Stimulated activated CD8-positive, alpha-beta memory T cell treated with anti-CD3 and anti-CD28 coated beads, Interleukin-4, amount 100 ng/mL, for 48 hours (primary cell): ENCODE measurements around the gene HDAC7.
A peak's percentile ranks its signal among the peaks of the same experiment; 100 is the strongest.

Experiments used
- DNase-seq: peaks from one replicate; pipeline ENCODE4 v3.0.0-alpha.2; 2020

The HDAC7 gene

DNA sequence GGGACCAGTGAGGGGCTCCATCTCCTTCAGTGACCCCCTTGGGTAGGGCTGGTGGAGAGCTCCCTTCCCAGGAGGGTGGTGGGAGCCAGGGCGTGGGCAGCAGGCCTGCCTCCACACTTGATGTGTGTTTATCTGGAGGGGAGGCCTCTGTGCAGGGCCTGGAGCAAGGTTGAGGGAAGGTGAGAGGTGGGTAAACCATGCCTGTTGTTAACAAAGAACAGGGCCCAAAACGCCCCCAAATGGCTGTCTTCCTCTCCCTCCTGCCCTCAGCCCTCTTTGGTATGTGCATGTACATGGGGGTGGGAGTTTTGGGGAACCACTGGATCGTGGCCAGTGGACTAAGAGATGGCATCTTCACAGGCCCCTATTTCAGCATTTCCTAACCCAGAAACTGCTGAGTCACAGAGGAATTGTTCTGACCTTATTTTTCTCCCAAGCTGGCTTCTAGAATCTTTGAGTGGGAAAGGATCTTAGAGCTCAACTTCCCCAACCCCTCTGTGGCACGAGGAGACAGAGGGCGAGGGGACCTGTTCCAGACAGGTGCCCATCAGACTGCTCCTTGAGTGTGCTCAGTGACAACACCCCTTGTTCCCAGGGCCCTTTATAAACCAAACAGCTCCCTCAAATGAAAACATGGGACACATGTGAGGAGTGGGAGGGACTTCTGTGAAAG is 43.1 kb downstream of the HDAC7 start:
- DNase-seq: no peak

DNA sequence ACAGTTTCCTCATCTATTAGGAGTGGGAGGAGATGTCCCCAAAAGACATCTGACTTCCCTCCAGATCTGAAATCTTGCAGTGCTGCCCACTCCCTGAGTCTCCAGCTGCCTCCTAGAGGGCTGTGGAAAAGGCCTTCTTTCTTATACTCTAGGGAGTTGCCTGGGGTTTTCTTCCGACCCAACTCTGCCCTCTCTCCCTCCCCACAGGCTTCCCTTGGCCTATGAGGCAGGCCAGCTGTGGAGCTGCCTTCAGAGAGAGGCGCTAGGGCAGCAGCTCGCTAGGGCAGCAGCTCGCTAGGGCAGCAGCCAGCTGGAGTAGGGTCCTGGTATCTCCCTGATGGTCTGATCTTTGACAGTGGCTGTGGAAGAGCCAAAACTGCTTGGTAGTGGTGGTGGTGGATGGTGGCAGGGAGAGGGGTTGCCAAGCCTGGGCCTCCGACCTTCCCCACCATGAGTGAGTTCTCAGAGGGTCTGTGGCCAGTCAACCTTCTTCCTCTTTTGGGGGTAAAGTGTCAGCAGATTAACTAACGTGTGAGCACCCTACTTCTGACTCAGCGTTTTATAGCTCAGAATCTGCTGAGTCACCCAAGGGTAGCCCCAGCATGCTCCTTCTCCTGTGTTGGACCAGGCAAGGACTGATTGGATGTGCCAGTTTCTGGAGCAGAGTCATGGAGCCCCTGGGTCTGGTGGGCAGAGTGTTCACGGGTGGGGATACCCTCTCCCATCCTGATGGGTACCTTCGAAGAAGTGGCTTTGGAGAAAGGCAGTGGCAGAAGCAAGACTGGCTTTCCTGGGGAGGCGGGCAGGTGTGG is 44.4 kb downstream of the HDAC7 start:
- no peak for DNase-seq

- no peak for DNase-seq
These were observed 45.0 kb downstream of the HDAC7 start for GRCh38 chr12:47774663-47775062.

- no peak for DNase-seq
These were observed 45.7 kb downstream of the HDAC7 start for GRCh38 chr12:47773858-47774580.

GRCh38 chr12:47773062-47773857 is 46.4 kb downstream of the HDAC7 start, which contains the start of gene SLC48A1:
Gene SLC48A1, plus strand, starts transcription at chr12:47773238. Its CDS starts 67 bp downstream, at chr12:47773305.
- peak; percentile 77 for DNase-seq

DNA sequence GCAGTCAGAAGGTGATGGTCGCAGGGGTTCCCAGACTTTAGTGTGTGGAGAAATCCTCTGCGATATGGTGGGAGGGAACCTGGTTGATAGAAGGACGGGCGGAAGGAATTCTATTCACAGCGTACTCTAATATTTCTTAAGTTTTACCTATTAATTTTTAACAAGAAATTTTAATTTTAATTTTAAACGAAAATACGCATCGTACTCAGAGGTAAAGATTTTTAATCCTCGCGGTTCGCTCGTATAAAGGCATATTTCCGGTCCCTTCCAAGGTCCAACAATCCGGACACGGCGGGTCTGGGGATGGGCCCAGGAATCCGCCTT is 47.0 kb downstream of the HDAC7 start:
- no peak for DNase-seq

DNA sequence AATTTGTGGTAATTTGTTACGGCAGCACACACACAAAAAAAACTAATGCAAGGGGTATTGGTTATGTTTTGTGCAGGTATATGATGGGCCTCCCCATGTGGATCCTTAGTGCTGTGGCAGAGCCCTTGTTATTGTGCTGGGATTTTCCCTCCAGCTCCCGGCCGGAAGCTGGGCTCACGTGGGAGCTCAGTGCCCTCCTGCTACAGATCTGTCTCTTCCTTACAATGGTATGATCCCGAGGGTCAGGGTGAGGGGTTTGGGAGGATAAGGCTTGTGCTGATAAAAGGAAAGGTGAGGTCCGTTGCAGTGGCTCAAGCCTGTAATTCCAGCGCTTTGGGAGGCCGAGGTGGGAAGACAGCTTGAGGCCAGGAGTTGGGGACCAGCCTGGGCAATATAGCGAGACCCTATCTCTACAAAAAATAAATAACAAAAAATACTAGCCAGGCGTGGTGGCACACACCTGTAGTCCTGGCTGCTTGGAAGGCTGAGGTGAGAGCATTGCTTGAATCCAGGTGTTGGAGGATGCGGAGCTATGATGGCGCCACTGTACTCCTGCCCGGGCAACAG is 47.5 kb downstream of the HDAC7 start:
- DNase-seq: no peak

DNA sequence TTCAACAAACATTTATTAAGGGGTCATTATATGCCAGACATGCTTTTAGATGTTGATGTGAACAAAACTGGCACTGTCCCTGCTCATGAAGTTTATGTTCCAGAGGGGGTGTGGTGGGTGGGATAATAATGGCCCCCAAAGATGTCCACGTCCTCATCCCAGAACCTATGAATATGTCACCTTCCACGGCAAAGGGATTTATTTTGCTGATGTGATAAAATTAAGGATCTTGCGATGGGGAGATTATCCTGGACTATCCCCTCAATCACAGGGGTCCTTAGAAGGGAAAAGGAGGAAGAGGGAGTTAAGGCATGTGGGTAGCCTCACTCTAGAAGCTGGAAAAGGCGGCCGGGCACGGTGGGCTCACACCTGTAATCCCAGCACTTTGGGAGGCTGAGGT is 48.4 kb downstream of the HDAC7 start:
- no peak for DNase-seq

- no peak for DNase-seq
These were observed 49.5 kb downstream of the HDAC7 start for GRCh38 chr12:47770086-47770726.

DNA sequence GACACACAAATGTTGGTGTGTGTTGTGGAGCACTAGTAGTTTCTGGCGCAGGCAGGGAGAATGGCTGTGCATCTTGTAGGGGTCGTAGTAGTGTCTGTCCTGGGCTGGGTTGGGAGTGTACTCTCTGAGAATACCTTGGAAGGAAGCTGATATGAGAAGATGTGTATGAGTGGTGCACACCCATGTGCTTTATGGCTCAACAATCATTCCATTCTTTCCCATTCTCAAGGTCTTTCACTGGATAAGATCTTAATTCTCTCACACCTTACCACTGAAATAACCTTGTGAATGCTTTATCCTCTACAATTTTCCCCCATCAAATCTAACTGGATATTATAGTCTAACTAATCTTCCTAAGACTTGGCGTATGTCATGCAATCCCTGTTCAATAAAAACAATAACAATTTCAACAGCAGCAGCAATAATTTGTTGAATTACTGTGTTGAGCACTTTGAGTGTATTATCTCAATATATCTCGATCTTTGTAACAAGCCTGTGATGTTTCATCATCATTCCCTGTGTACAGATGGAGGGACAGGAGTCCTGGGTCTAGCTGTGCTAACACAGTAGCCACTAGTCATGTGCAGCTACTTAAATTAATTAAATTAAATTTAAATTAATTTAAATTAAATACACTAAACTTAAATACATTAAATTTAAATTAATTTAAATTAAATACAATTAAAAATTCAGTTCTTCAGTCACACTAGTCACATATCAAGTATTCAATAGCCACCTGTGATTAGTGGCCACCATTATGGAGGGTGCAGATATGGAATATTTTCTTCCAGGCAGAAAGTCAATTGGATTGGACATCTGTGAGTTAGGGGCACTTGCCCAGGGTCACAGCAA is 50.2 kb downstream of the HDAC7 start:
- no peak for DNase-seq

- no peak for DNase-seq
These were observed 51.3 kb downstream of the HDAC7 start for GRCh38 chr12:47768323-47768811.

- DNase-seq: peak; percentile 78
These were observed 52.4 kb downstream of the HDAC7 start for GRCh38 chr12:47767216-47767724.

GRCh38 chr12:47766502-47767215 is 53.0 kb downstream of the HDAC7 start:
- no peak for DNase-seq

DNA sequence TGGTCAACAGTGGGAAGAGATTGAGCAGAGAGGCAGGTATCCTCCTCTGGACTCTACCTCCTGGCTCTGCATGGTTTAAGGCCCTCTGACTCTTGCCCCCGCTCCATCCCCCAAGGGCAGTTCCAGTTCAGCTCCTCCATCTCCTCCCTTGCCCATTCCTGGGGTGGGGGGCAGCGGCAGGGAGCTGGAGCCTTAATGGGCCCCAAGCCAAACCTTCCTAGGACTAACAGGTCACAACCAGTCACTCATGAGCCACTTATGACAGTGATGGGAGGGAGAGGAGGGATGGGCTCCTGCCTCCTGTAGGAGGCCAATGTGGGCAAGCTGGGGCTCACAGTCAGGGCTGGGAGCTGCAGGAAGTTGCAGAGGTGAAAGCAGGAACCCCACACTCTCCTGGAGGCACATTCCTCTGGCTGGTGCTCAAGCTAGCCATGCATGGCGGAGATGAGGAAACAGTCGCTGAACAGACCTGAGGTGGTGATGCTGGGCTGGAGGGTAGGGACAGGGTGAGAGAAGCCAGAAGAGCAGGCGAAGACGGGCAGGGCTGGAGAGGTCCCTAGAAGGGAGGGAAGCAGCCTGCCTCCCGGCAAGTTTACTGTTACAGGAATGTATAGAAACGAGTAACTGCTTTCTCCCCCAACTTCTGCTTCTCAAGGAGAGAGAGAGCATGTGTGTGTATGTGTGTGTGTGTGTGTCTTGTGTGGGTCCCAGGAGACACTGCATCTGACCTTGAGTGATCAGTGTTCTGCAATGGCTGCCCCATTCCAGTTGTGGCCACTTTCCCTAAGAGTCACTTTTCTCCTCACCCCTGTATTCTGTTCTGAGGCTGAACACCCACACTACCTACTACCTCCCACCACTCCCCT is 56.0 kb downstream of the HDAC7 start:
- no peak for DNase-seq

- no peak for DNase-seq
These were observed 56.7 kb downstream of the HDAC7 start for GRCh38 chr12:47762850-47763465.

GRCh38 chr12:47758834-47759690 is 60.6 kb downstream of the HDAC7 start, which contains the start of gene RAPGEF3:
Gene RAPGEF3, minus strand, starts transcription at chr12:47758880. Its CDS starts 324 bp downstream, at chr12:47758556.
- DNase-seq: peak; percentile 78

GRCh38 chr12:47758584-47758833 is 61.2 kb downstream of the HDAC7 start:
- no peak for DNase-seq
